HepG2 (cell line): Measurements from ENCODE around the gene ACSL5. TPM values are rescaled to one million over a fixed set of nuclear protein-coding genes. Genes with fewer than 3 reads are reported as not detected.

ENCODE experiments used
- FLYWCH1 ChIP-seq: sonication (generic); formaldehyde crosslinking; IDR thresholded peaks from 2 replicates; pipeline ENCODE4 v1.8.1; 2023; ENCODE audit warnings: mild to moderate bottlenecking, missing genetic modification reagents
- HNRNPUL1 ChIP-seq: fragments of 200-400 bp; formaldehyde crosslinking; IDR thresholded peaks from 2 replicates; pipeline ENCODE4 v1.6.1; 2017; ENCODE audit warnings: low read depth, mild to moderate bottlenecking, low read length, moderate library complexity
- KLF15 ChIP-seq: sonication (generic); formaldehyde crosslinking; IDR thresholded peaks from 2 replicates; pipeline ENCODE4 v1.8.1; 2023; ENCODE audit warnings: borderline replicate concordance, mild to moderate bottlenecking, inconsistent platforms, missing genetic modification reagents, mixed read lengths
- MEF2D ChIP-seq: sonication (generic); formaldehyde crosslinking; IDR thresholded peaks from 2 replicates; pipeline ENCODE4 v1.5.1; 2020; ENCODE audit warnings: mild to moderate bottlenecking, missing genetic modification reagents
- NR2C2 ChIP-seq: sonication (generic); formaldehyde crosslinking; IDR thresholded peaks from 2 replicates; pipeline ENCODE4 v1.4.0; 2020; ENCODE audit warnings: missing genetic modification reagents, mild to moderate bottlenecking, moderate library complexity, borderline replicate concordance
- REPIN1 ChIP-seq: sonication (generic); formaldehyde crosslinking; IDR thresholded peaks from 2 replicates; pipeline ENCODE4 v1.8.0; 2022; ENCODE audit warnings: missing genetic modification reagents, low read depth, mild to moderate bottlenecking, borderline replicate concordance
- SETDB1 ChIP-seq: sonication (generic); formaldehyde crosslinking; IDR thresholded peaks from 2 replicates; pipeline ENCODE4 v1.5.1; 2020; ENCODE audit warnings: missing genetic modification reagents, mild to moderate bottlenecking, borderline replicate concordance
- SNAPC5 ChIP-seq: sonication (generic); formaldehyde crosslinking; IDR thresholded peaks from 2 replicates; pipeline ENCODE4 v1.8.1; 2023; ENCODE audit warnings: mild to moderate bottlenecking, missing genetic modification reagents, borderline replicate concordance
- SOX6 ChIP-seq, 2 experiments: fragments of 450-650 bp in 1 of 2; sonication (generic) in 1 of 2; formaldehyde crosslinking in 1 of 2; IDR thresholded peaks; 2 replicates each; pipeline versions ENCODE4 v1.4.0 to v1.6.1; 2017 to 2020; ENCODE audit warnings: antibody characterized with exemption in 1 of 2, mild to moderate bottlenecking in 1 of 2, missing genetic modification reagents in 1 of 2
- SP1 ChIP-seq, 2 experiments: fragments of 450-650 bp in 1 of 2; sonication (generic) in 1 of 2; formaldehyde crosslinking in 1 of 2; IDR thresholded peaks; 2 replicates each; pipeline versions ENCODE4 v1.4.0 to v1.6.1; 2016 to 2020; ENCODE audit warnings: missing genetic modification reagents in 1 of 2
- ZFYVE20 ChIP-seq: sonication (generic); formaldehyde crosslinking; IDR thresholded peaks from 2 replicates; pipeline ENCODE4 v1.8.0; 2023; ENCODE audit warnings: low read depth, mild to moderate bottlenecking, moderate library complexity, missing genetic modification reagents, borderline replicate concordance
- ZNF142 ChIP-seq: sonication (generic); formaldehyde crosslinking; IDR thresholded peaks from 2 replicates; pipeline ENCODE4 v1.4.0; 2020; ENCODE audit warnings: missing genetic modification reagents
- ZNF30 ChIP-seq: sonication (generic); formaldehyde crosslinking; IDR thresholded peaks from 2 replicates; pipeline ENCODE4 v1.5.0; 2020; ENCODE audit warnings: mild to moderate bottlenecking, missing genetic modification reagents
- ZNF446 ChIP-seq: sonication (generic); formaldehyde crosslinking; IDR thresholded peaks from 2 replicates; pipeline ENCODE4 v1.5.0; 2020; ENCODE audit warnings: mild to moderate bottlenecking, missing genetic modification reagents
- polyA plus RNA-seq, 8 experiments: library from polyadenylated mRNA; depleted of rRNA in 3 of 8; stranded (reverse) in 7 of 8; unstranded in 1 of 8; fragments of >200 nt; fragmentation: Illumina TruSeq in 4 of 8; extraction: Trizol in 4 of 8; gene quantifications; 2 replicates each; pipeline versions ENCODE4 v1.2.1 to v1.2.3, GENCODE V29; 2011 to 2016; ENCODE audit warnings: low read depth in 4 of 8, missing spikeins in 1 of 8, mixed read lengths in 1 of 8; ENCODE audit not compliant: insufficient read depth in 1 of 8
- total RNA-seq, 5 experiments: library from RNA; depleted of rRNA; stranded (reverse); fragments of >200 nt; fragmentation: Illumina TruSeq; extraction: Trizol; gene quantifications; 2 replicates each; pipeline ENCODE4 v1.2.3, GENCODE V29; 2016; ENCODE audit warnings: low read depth in 1 of 5

ACSL5 gene
- total and polyA plus RNA-seq, 2 of the 13 experiments (the other 11 are each of a cell fraction or from before 2014, with no cell fraction given) = 56.4 to 82.5 TPM

GRCh38 chr10:112365014-112365432, 8.9 kb upstream of the ACSL5 start (continued):
- peak; percentile 66; the same call in 1 of the 2 replicates for TF ChIP-seq NR2C2 (CRISPR knock-in tag)
- no peak for TF ChIP-seq ZNF446
- no peak for TF ChIP-seq ZFYVE20
- no peak for TF ChIP-seq SNAPC5 (CRISPR knock-in tag)
- TF ChIP-seq MEF2D (CRISPR knock-in tag) = no peak
- TF ChIP-seq REPIN1 (CRISPR knock-in tag) = no peak
- TF ChIP-seq ZNF142 (CRISPR knock-in tag) = no peak
- no peak for TF ChIP-seq ZNF30 (CRISPR knock-in tag)
- TF ChIP-seq SOX6 (IDR thresholded peaks at IDR 0.05) = no peak
- TF ChIP-seq SOX6 (CRISPR knock-in tag; IDR thresholded peaks at IDR 0.05) = peak; percentile 69
- no peak for TF ChIP-seq HNRNPUL1
- TF ChIP-seq SETDB1 (CRISPR knock-in tag) = no peak
- no peak for TF ChIP-seq KLF15 (CRISPR knock-in tag)
- no peak for TF ChIP-seq SP1 (IDR thresholded peaks at IDR 0.05)
- no peak for TF ChIP-seq SP1 (CRISPR knock-in tag; IDR thresholded peaks at IDR 0.05)
- no peak for TF ChIP-seq FLYWCH1 (CRISPR knock-in tag)
